IMR-90 (cell line): Measurements from ENCODE around the gene NAPG. TPM values are rescaled to one million over a fixed set of nuclear protein-coding genes. Genes with fewer than 3 reads are reported as not detected.

Experiments
- ATAC-seq: fragments of 200-7000 bp; cut with Tn5 transposase; 2 replicates; pipeline ENCODE4 v1.9.1; 2020; ENCODE audit warnings: low read depth, mild to moderate bottlenecking, moderate library complexity
- BruUV-seq: library from RNA; stranded (reverse); fragments of 400-500 nt; replicated peaks from 2 replicates; lab custom pipeline; 2021; lab: Mats Ljungman, UMichigan
- CTCF ChIA-PET: fragments of 300-600 bp; formaldehyde crosslinking; extraction: SDS; loops from one replicate; lab custom pipeline; 2021; ENCODE audit warnings: antibody characterized with exemption; lab: Yijun Ruan, JAX
- POLR2A ChIA-PET: fragments of 300-600 bp; sonication (Branson Sonifier 250); formaldehyde crosslinking; loops from one replicate; lab custom pipeline; 2022; ENCODE audit warnings: antibody characterized with exemption; ENCODE audit not compliant: unreplicated experiment; lab: Charles Lee
- DNase-seq: peaks from one replicate; pipeline ENCODE4 v3.0.0; 2013
- H2AFZ ChIP-seq: replicated peaks from 2 replicates; pipeline ENCODE3; 2013; ENCODE audit warnings: low read length, mild to moderate bottlenecking; ENCODE audit not compliant: poor library complexity
- H2AK5ac ChIP-seq: 2 replicates; pipeline ENCODE4 v1.6.1; 2013; ENCODE audit warnings: low read depth, low read length, inconsistent platforms
- H2AK9ac ChIP-seq: replicated peaks from 2 replicates; pipeline ENCODE3; 2013; ENCODE audit warnings: mild to moderate bottlenecking, low read depth, low read length, moderate library complexity; ENCODE audit not compliant: poor library complexity
- H2BK120ac ChIP-seq: 2 replicates; pipeline ENCODE4 v1.6.1; 2013; ENCODE audit warnings: low read depth, low read length, inconsistent platforms
- H2BK15ac ChIP-seq: 3 replicates; pipeline ENCODE4 v1.6.1; 2013; ENCODE audit warnings: low read depth, low read length, inconsistent platforms
- H2BK20ac ChIP-seq: 2 replicates; pipeline ENCODE4 v1.6.1; 2013; ENCODE audit warnings: low read depth, mild to moderate bottlenecking, inconsistent platforms, low read length, moderate library complexity
- H2BK5ac ChIP-seq: 2 replicates; pipeline ENCODE4 v1.6.1; 2013; ENCODE audit warnings: mild to moderate bottlenecking, low read depth, low read length, inconsistent platforms; ENCODE audit not compliant: poor library complexity, severe bottlenecking
- H3K14ac ChIP-seq: replicated peaks from 2 replicates; pipeline ENCODE4 v1.6.1; 2013; ENCODE audit warnings: low read depth, low read length, inconsistent platforms
- H3K18ac ChIP-seq: 2 replicates; pipeline ENCODE4 v1.6.1; 2013; ENCODE audit warnings: low read depth, low read length, control low read depth
- H3K23ac ChIP-seq: 2 replicates; pipeline ENCODE4 v1.6.1; 2013; ENCODE audit warnings: low read depth, low read length, inconsistent platforms
- H3K27ac ChIP-seq: 2 replicates; pipeline ENCODE4 v1.5.1; 2013; ENCODE audit warnings: mild to moderate bottlenecking, control low read depth, low read length; ENCODE audit not compliant: insufficient read depth
- H3K27me3 ChIP-seq: 2 replicates; pipeline ENCODE4 v1.6.1; 2013; ENCODE audit warnings: low read length; ENCODE audit not compliant: control insufficient read depth, insufficient read depth
- H3K36me3 ChIP-seq: 2 replicates; pipeline ENCODE4 v1.6.1; 2013; ENCODE audit warnings: low read length, mixed read lengths; ENCODE audit not compliant: control insufficient read depth, insufficient read depth
- H3K4ac ChIP-seq: 2 replicates; pipeline ENCODE4 v1.6.1; 2013; ENCODE audit warnings: low read depth, low read length, inconsistent platforms
- H3K4me1 ChIP-seq: 2 replicates; pipeline ENCODE4 v1.6.1; 2013; ENCODE audit warnings: low read length, mixed read lengths; ENCODE audit not compliant: control insufficient read depth, insufficient read depth
- H3K4me2 ChIP-seq: 2 replicates; pipeline ENCODE4 v1.6.1; 2013; ENCODE audit warnings: low read depth, mild to moderate bottlenecking, control low read depth, low read length, moderate library complexity
- H3K4me3 ChIP-seq: 2 replicates; pipeline ENCODE4 v1.5.1; 2013; ENCODE audit warnings: low read depth, mild to moderate bottlenecking, control low read depth, low read length, moderate library complexity; ENCODE audit not compliant: insufficient read depth
- H3K56ac ChIP-seq: 2 replicates; pipeline ENCODE4 v1.6.1; 2013; ENCODE audit warnings: low read length, inconsistent platforms; ENCODE audit not compliant: insufficient read depth; ENCODE audit errors: extremely low read depth
- H3K79me1 ChIP-seq, 2 experiments: 2 replicates each; pipeline ENCODE4 v1.6.1; 2013; ENCODE audit warnings: low read length in 2 of 2, inconsistent platforms in 1 of 2, low read depth in 1 of 2
- H3K9ac ChIP-seq: 2 replicates; pipeline ENCODE4 v1.6.1; 2013; ENCODE audit warnings: low read depth, low read length, control low read depth
- H3K9me1 ChIP-seq: 2 replicates; pipeline ENCODE4 v1.6.1; 2013; ENCODE audit warnings: low read length, inconsistent platforms; ENCODE audit not compliant: insufficient read depth
- H3K9me3 ChIP-seq: 2 replicates; pipeline ENCODE4 v1.6.1; 2013; ENCODE audit warnings: low read length; ENCODE audit not compliant: control insufficient read depth, insufficient read depth
- H4K20me1 ChIP-seq: 2 replicates; pipeline ENCODE4 v1.6.1; 2013; ENCODE audit warnings: low read length, inconsistent platforms; ENCODE audit not compliant: insufficient read depth
- H4K5ac ChIP-seq: 2 replicates; pipeline ENCODE4 v1.6.1; 2013; ENCODE audit warnings: mild to moderate bottlenecking, low read depth, low read length, control low read depth
- H4K8ac ChIP-seq, 2 experiments: 2 replicates each; pipeline ENCODE4 v1.6.1; 2013; ENCODE audit warnings: low read depth in 2 of 2, low read length in 2 of 2, control low read depth in 1 of 2, inconsistent platforms in 1 of 2
- H4K91ac ChIP-seq: 2 replicates; pipeline ENCODE4 v1.6.1; 2013; ENCODE audit warnings: low read depth, low read length, inconsistent platforms; ENCODE audit not compliant: insufficient read depth
- BHLHE40 ChIP-seq: fragments of 150-350 bp; IDR thresholded peaks from 2 replicates; pipeline ENCODE4 v1.6.1; 2016; ENCODE audit warnings: mild to moderate bottlenecking, low read depth, low read length
- ELK1 ChIP-seq: fragments of 150-350 bp; IDR thresholded peaks from 2 replicates; pipeline ENCODE4 v1.6.1; 2016; ENCODE audit warnings: low read depth, mild to moderate bottlenecking, low read length, moderate library complexity, borderline replicate concordance
- FOS ChIP-seq: fragments of 150-350 bp; IDR thresholded peaks from 2 replicates; pipeline ENCODE4 v1.6.1; 2016; ENCODE audit warnings: low read depth, low read length
- MAZ ChIP-seq: IDR thresholded peaks from 2 replicates; pipeline ENCODE4 v1.6.1; 2012; ENCODE audit warnings: low read depth, mild to moderate bottlenecking, low read length, improper control_type of control experiment, moderate library complexity, borderline replicate concordance
- POLR2A ChIP-seq: IDR thresholded peaks from 2 replicates; pipeline ENCODE4 v1.6.1; 2012; ENCODE audit warnings: mild to moderate bottlenecking, low read depth, low read length
- RAD21 ChIP-seq: IDR thresholded peaks from 2 replicates; pipeline ENCODE4 v1.6.1; 2012; ENCODE audit warnings: low read length, improper control_type of control experiment
- RCOR1 ChIP-seq: IDR thresholded peaks from 2 replicates; pipeline ENCODE4 v1.6.1; 2012; ENCODE audit warnings: mild to moderate bottlenecking, low read length, improper control_type of control experiment; ENCODE audit not compliant: insufficient replicate concordance
- RFX5 ChIP-seq: IDR thresholded peaks from 2 replicates; pipeline ENCODE4 v1.8.0; 2012; ENCODE audit warnings: low read depth, mild to moderate bottlenecking, low read length, moderate library complexity
- SMC3 ChIP-seq: fragments of 150-350 bp; IDR thresholded peaks from 2 replicates; pipeline ENCODE4 v1.6.1; 2016; ENCODE audit warnings: low read depth, mild to moderate bottlenecking, antibody characterized with exemption, low read length, moderate library complexity
- USF2 ChIP-seq: fragments of 150-350 bp; IDR thresholded peaks from 2 replicates; pipeline ENCODE4 v1.6.1; 2017; ENCODE audit warnings: mild to moderate bottlenecking, antibody characterized with exemption, low read length, low read depth
- WGBS, 2 experiments: methylation state at CpG; one replicate each; pipeline versions ENCODE4 v1.1.5 to v1.1.7; 2013; ENCODE audit warnings: missing lambda C conversion rate in 2 of 2; ENCODE audit not compliant: insufficient read length in 1 of 2; ENCODE audit errors: extremely low coverage in 2 of 2; 5-methylcytosine and 5-hydroxymethylcytosine counted together
- dilution Hi-C: fragments of 300-500 bp; cut with HindIII; formaldehyde crosslinking; loops from one replicate; pipeline ENCODE4 v1.14.3; 2018; ENCODE audit warnings: low sequenced_read_pairs; ENCODE audit not compliant: unreplicated experiment
- in situ Hi-C: fragments of 300-500 bp; cut with MboI; formaldehyde crosslinking; loops from 3 replicates; pipeline ENCODE4 v1.14.3; 2019; ENCODE audit warnings: low sequenced_read_pairs, inconsistent platforms, mixed read lengths
- intact Hi-C: fragments of 100-400 bp; cut with micrococcal nuclease; formaldehyde crosslinking; loops from 2 replicates; pipeline ENCODE4 v1.10.0; 2022
- polyA plus RNA-seq, 3 experiments: library from polyadenylated mRNA; depleted of rRNA; stranded (reverse); fragments of >200 nt; gene quantifications; 2 replicates each; pipeline ENCODE4 v1.2.3, GENCODE V29; 2012; ENCODE audit warnings: low replicate concordance in 1 of 3
- total RNA-seq: library from RNA; depleted of rRNA; stranded (reverse); fragments of >200 nt; gene quantifications from 2 replicates; pipeline ENCODE4 v1.2.3, GENCODE V29; 2012
- TF ChIP-seq, protein P1 (sequence below): conservative IDR thresholded peaks from 2 replicates; pipeline ENCODE4 v1.5.1; 2012; ENCODE audit warnings: mild to moderate bottlenecking, low read depth, low read length, improper control_type of control experiment

NAPG gene
- total and polyA plus RNA-seq, 2 of the 4 experiments (the other 2 are of a cell fraction) = 13.0 to 32.8 TPM

DNA sequence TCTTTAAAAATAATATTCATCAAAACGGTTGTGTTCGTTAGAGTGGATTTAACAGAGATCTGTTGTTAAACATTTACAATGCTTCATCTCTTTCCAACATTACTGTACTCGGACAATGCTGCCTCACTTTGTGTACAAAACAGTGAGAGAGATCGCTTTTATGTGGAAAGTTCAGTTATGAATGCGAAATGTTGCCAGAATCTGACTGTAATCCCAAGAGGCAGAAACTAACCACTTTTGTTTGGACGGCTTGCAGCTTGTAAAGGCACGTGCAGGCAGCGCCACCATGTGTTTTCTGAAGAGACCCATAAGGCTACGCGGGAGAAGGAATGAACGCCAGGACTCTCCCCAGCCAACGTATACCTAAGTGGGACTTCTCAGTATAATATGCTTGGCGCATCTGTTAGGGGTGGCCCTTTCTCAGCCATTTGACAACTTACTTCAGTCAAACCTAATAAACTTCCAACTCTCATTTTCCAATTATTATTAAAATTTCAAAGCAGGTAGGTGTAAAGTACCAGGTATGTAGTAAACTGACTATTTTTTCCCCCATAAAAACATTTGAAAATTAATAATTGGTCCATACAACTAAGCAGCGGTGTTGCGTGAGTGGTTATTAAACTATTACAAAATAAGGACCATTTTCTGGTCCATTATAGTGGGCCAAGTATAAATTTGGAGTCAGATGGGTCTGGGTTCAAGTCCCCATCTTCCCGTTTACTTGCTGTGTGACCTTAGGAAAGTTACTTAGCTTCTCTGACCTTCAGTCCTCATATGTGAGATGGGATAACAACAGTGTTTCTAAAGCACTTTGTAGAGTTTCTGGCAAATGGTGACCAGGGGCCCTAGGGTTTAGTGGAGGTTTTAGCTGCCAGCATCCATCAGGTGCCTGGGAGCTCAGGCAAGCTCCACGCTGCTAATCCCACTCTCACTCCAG is 5.6 kb upstream of the NAPG start:
- peak overlapping the region; percentile 23; the same call in 1 of the 2 replicates for H3K14ac ChIP-seq
- intact Hi-C loops = loop anchor here (1.0 to 10.0 kb wide), 8 partner anchors 145 to 835 kb away; no protein-coding TSS in a partner anchor
- H3K27ac ChIP-seq = no peak overlapping the region
- H3K56ac ChIP-seq = no peak overlapping the region
- H2BK15ac ChIP-seq = no peak overlapping the region; the same call in 2 of the 3 replicates
- peak overlapping the region; percentile 44; the same call in 1 of the 2 replicates for H3K9ac ChIP-seq
- peak; percentile 92 for DNase-seq
- no CpG with 5 or more reads among the region's 17 CpGs for WGBS, 2 experiments
- H2BK120ac ChIP-seq = peak overlapping the region; percentile 77
- no peaks in the 10 kb centered on the region for H4K20me1 ChIP-seq
- H2BK5ac ChIP-seq = peak overlapping the region; percentile 33
- ChIA-PET POLR2A (interaction anchor here (1.2 kb wide), 1 partner anchor 546 kb away, joined by 4 read pairs; no protein-coding TSS in a partner anchor), CTCF (interaction anchor here (0.6 to 3.4 kb wide), 6 partner anchors 168 to 820 kb away, joined by 3 to 20 read pairs (median 4); no protein-coding TSS in a partner anchor)
- H4K8ac ChIP-seq = peak overlapping the region in 1 of 2 experiments; percentile 62; a peak in 2 of 4 replicates
- peak; percentile 91 for ATAC-seq
- H4K5ac ChIP-seq = no peak overlapping the region
- H2AK9ac ChIP-seq = no peak overlapping the region
- H3K36me3 ChIP-seq = no peaks in the 10 kb centered on the region
- H3K4me3 ChIP-seq = peak overlapping the region; percentile 12; the same call in 1 of the 2 replicates
- H4K91ac ChIP-seq = 0 out of 2 replicates have a peak overlapping the region, but pooled peaks have one; percentile 2
- dilution Hi-C loops = loop anchor here (25.0 kb wide), 1 partner anchor 533 kb away; no protein-coding TSS in a partner anchor
- no peak overlapping the region for H3K23ac ChIP-seq
- no peaks in the 10 kb centered on the region for H3K79me1 ChIP-seq
- no peak overlapping the region for H2AK5ac ChIP-seq
- no TSS peak for BruUV-seq
- peak overlapping the region; percentile 18; the same call in 1 of the 2 replicates for H2BK20ac ChIP-seq
- in situ Hi-C loops = loop anchor here (5.0 kb wide), 1 partner anchor 548 kb away; no protein-coding TSS in a partner anchor
- peak overlapping the region; percentile 45; the same call in 1 of the 2 replicates for H3K4ac ChIP-seq
- H3K27me3 ChIP-seq = peaks cover 10% of the 10 kb centered on the region; the same call in 1 of the 2 replicates
- H3K9me3 ChIP-seq = peaks cover 3% of the 10 kb centered on the region
- peak overlapping the region; percentile 70 for H2AFZ ChIP-seq
- H3K18ac ChIP-seq = 0 out of 2 replicates have a peak overlapping the region, but pooled peaks have one; percentile 5
- peaks cover 8% of the 10 kb centered on the region for H3K9me1 ChIP-seq
- H3K4me1 ChIP-seq = peaks cover 8% of the 10 kb centered on the region
- peak overlapping the region; percentile 65 for H3K4me2 ChIP-seq
- TF ChIP-seq RCOR1 (no peak), RFX5 (no peak), USF2 (no peak; the same call in 1 of the 2 replicates), MAZ (no peak; the same call in 1 of the 2 replicates), ELK1 (no peak), SMC3 (peak; percentile 99), POLR2A (0 out of 2 replicates have a peak, but pooled peaks have one; percentile 29), BHLHE40 (peak; percentile 97), FOS (no peak), RAD21 (peak; percentile 99)
- TF ChIP-seq, protein P1, sequence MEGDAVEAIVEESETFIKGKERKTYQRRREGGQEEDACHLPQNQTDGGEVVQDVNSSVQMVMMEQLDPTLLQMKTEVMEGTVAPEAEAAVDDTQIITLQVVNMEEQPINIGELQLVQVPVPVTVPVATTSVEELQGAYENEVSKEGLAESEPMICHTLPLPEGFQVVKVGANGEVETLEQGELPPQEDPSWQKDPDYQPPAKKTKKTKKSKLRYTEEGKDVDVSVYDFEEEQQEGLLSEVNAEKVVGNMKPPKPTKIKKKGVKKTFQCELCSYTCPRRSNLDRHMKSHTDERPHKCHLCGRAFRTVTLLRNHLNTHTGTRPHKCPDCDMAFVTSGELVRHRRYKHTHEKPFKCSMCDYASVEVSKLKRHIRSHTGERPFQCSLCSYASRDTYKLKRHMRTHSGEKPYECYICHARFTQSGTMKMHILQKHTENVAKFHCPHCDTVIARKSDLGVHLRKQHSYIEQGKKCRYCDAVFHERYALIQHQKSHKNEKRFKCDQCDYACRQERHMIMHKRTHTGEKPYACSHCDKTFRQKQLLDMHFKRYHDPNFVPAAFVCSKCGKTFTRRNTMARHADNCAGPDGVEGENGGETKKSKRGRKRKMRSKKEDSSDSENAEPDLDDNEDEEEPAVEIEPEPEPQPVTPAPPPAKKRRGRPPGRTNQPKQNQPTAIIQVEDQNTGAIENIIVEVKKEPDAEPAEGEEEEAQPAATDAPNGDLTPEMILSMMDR = peak; percentile 97
